Fibroblast of upper back skin (primary cell): ENCODE results near the gene ZBTB47.

ENCODE experiments used
- DNase-seq: peaks from one replicate; pipeline ENCODE4 v3.0.0-alpha.2; 2013

Gene ZBTB47

DNA sequence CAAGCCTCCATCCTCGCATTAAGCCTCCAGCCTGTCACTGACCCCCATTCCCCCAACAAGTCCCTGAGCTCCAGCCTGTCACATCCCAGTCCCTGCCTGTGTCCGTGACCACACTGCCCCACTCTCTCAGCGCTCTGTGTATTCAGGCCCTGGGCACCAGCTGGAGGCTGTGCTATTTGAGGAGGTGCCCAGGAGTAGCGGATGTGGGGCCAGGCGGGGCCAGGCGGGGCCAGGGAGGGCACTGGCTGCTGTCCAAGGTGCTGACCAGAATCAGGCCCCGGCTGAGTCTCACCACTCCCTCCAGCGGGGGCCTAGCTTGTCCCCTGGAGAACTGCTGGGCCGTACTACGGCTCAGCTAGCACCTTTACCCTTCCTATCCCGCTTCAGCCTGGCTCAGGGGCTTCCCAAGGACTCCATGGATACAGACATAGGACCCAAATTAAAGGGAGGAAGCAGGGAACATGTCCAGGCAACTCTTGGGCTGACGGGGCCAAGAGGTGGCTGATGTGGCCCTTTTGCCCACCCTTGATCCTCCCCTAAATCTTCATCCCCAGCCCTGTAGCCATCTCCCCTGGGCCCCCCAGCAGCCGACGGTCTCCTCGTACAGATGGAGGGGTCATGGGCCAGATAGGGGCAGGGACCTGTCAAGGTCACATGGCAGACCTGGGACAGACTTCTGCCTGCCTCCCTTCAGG lies 48.0 kb downstream of the ZBTB47 start:
- peak; percentile 18 for DNase-seq

DNA sequence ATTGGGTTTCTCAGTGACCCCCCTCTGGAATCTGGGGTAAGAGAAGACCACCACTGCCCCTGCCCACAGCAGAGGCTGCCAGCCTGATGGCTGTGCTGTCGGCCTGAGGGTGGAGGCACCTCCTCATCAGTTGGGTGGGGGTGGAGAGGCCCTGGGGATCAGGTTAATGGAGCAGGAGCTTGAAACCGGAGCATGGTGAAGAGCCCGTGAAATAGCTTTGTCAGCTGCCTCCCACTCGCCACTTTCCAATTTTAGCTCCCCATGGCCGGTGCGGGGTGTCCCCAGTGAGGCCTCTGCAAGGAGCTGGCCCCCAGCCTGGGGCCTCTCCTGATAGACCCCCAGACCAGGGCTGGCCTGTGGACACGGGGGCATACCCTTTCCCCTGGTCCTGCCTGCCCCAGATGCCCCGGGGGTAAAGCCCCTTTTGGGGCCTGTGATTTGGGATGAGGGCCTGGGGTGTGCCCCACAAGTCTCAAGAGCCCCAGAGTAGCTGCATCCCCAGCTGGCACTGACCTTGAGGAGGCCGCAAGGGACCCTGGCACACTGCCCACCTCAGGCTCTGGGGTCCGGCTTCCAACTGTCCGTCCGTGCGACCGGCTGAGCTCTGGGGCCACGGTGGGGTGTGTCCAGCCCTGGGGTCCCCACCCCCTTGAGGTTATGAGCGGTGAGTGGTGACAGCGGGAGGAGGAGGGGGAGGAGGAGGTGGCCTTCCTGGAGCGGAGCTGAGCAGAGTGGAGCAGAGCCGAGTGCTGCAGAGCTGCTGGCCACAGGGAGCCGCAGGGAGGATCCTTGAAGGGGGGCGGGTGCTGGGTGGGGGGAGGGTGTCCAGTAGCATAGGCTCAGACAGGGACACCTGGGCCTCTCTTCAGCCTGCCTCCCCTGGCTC lies 48.8 kb downstream of the ZBTB47 start, which contains the start of gene HHATL:
HHATL (minus strand) TSS at position 733 of the 886 bp plus-strand sequence. CDS start 1,972 bp downstream, outside the sequence.
- no peak for DNase-seq

DNA sequence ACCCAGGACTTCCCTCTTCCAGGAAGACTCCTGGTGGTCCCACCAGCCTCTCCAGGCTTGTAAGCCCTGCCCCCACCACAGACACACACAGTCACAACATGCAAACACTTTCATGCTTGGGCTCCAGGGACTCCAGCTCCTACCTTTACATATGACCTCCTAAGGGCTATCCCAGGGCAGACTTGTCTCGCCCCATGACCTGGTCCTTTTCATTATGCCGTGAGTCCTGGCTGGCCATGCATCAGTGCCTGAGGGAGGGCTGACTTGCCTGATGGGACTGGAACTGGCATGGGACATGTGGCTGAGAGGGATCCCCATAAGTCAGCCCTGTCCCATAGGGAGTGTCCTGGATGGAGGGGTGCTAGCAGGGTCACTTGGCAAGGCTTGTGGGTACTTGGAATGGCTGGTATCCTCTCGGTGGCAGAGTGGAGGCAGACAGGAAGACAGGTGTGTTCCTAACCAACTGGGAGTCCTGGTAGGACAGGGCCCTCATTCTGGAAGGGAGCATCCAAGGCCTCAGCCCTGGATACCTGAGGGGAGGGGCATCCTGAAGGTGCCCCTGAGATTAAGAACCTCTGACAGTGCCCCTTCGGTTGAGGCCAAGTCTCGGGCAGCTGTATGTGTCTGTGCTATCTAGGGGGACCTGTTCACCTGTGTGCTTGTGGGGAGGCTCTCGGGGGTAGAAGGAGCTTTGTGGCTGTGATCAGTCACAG lies 49.6 kb downstream of the ZBTB47 start:
- DNase-seq = no peak

DNA sequence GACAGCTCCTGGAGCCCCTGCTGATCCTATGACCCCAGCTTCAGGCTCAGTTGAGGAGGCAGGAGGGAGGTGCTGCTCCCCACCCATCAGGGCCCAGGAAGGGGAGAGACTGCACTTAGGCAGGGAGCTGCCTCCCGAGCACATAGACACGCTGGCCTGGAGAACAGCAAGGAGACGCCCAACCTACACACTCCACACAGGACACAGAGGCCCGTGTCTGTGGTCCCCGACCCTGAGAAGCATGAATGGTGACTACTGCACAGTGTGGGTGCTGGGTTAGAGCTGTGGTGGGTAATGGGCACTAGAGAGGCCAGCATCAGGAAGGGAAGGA lies 50.2 kb downstream of the ZBTB47 start:
- no peak for DNase-seq

DNA sequence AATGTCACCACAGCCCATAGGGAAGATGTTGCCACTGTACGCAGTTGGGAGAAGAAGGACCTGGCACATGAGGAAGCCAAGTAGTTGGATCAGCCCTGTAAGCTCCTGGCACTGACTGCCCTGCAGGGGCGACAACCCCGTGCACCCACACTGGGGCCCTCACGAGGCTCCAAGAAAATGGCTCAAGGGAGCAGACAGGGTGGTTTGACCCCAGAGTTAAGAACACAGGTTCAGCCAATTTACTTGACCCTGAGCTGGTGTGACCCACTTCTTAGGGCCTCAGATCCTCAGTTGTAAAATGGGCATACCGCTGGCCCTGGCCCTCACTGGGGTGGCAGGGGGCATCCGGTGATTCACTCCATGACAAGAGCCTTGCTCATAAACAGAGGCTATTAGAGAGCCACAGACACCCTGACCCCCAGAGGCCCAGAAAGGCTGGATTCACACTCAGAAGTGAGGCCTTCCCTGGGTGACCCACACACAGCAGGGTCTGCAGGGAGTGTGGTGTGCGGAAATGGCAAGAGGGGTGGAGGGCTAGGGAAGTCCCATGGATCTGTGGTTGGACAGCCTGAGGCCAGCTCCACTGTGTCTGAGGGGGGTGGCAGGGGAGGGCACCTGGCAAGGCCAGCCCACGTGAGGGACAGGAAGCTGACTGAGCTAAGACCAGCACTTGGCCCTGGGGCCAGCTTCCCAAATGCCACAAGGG lies 50.8 kb downstream of the ZBTB47 start:
- no peak for DNase-seq

DNA sequence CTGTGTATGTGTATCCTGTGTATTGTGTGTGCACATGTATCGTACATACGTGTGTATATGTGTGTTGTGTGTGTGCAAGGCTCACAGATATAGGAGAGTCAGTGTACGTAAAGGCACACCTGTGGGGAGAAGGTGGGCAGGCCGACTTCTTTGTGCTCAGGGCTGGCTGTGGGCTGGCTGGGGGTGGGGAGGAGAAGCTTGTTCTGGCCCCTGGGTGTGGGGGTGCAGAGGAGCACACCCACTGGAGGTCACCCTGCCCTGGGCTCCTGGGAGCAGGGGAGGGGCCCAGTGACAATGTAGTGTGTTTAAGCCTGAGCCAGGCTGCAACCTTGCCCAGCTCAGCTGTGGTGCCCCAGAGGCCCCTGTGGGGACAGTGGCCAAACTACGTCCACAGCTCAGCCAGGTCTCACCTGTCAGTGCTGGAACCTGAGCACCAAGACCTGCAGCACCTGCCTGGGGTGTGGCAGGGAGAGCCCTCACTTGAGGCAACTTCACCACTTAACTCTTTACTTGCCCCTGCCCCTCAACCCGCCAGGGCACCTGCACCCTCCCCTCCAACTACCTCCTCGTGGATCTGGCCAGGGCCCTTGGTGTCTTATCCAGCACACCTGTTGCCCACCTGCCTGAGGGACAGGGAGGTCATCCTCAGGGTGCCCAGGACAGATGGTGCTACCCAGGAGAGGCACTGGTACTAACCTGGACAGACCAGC lies 51.7 kb downstream of the ZBTB47 start:
- no peak for DNase-seq

DNA sequence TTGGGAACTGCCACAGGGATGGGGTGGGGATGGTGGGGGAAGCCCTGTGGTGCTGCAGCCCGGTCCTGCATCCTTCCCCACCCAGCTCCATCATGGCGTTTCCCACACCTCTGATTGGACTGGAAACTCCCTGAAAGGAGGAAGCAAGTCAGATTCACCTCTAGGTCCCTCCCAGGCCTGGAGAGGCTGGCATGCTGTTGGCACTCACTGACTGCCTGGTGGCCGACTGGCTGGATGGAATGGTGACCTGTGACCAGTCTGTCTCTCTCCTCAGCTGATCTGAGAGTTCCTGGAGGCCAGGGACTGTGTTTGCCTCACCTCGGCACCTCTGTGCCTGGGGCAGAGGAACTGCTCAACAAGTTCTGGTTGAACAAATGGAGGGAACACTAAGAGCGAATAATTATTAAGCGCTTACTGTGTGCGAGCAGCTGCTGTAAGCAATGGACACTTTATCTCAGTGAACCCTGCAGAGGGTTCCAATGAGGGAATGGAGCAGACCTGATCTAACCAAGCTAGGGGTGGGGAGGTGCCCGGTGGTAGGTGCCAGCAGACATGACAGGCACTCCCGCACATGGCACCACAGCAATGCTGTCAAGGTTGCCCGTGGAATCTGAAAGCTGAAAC lies 52.6 kb downstream of the ZBTB47 start:
- no peak for DNase-seq

DNA sequence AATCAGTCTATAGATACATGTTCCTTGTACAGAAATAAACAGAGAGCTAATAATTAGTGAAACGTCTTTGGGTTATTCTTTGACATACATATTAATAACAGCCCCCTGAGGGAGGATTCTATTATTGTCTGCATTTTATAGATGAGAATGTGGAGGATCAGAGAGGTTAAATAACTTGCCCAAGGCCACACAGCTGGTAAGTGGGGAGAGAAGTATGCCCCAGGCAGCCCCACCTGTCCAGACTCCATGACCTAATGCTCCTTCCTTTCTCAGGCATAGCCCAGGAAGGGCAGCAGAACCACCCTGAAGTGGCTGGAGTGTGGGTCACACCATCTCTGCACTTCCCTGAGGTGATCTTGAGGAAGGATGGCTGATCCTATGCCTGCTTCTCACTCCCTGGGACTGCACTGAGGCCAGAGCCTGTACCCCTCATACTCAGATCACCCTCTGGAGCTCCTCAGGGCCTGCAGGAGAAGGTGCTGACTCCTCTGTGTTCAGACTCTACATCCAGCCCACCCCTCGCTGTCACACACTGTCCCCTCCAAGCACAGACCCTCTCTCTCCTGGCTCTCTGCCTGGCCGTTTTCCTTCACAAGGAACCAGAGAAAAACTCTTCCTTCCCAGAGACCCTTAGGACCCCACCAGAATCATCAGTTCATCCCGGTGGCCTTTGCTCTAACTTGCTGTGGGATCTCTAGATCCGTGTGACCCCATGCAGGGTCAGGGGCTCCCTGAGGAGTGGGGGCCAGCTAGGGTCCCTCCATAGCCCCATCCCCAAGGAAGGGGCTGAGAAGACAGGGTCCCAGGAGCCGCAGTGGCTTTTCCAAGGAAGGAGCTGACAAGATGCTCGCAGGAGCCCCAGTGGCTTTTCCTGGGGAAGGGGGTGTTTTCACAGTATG lies 53.5 kb downstream of the ZBTB47 start:
- no peak for DNase-seq

DNA sequence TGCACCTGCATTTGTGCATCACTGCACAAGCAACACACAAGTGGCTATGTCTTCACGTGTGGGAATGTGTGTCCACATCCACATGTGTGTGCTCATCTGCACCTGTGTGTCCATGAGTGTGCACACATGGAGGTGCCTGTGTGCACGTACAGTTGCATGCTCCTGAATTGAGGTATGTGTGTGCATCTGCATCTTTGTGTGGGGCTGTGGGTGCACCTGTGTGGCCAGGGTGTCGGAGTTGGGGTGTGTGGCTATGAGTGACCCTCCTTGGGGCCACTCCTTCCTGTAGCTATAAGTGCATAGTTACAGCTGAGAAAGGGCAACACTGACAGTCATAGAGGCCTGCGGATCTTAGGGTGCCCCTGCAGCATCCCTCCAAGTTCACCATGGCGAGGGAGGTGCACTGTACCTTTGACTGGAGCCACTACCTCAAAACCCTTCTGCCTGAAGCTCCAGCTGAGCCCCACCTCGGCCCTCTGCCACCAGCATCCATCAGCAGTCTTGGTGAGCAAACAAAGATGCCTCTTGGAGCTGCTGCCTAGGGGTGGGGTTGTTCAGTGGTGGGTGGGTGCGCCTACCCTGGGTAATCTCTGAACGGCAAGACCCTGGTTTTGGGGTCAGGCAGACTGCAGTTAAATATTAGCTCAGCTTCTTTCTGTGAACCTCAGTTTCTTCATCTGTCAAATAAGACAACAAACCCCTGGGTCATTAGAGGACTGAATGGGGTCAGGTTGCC lies 54.3 kb downstream of the ZBTB47 start:
- no peak for DNase-seq

DNA sequence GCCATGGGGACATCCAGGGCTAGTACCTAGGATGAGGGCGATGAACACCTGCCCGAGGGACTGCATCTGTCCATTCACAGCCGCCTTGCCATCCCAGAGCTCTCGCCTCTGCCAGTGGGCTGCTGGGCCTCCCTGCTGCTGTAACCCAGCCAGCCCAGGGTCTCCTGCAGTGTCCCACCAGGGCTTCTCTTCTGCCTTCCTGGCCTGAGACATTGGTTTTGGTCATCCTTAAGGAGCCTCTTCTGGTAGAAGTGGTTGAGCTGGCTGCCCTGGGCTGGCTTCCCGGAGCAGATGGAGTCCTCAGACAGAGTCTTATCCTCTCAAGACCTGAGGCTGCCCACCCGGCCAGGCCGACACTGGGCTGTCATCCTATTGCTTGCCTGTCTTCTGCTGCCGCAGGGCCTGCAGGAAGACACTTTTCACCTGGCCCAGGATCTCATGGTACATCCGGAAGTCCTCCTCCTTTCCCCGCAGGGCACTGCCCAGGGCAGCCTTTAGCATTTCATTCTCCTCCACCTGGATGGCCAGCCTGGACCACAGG lies 55.2 kb downstream of the ZBTB47 start:
- no peak for DNase-seq

DNA sequence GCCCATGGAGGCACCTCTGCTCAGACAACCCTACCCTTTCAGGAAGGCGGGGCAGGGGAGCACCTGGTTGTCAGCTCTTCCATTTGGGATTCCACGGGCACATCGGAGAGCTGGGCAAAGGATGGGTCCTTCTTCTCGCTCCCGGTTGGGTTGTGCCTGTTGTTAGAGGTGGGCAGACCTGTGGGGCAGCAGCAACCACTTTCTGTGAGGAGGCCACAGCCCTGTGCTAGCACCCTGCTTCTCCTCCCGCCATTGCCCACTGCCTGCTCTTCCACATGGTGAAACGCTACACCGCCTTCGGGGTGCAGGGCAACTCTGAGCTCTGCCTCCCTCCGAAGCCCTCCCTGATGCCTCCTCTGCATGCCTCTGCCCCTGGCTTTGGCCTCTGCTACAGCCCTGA lies 56.1 kb downstream of the ZBTB47 start:
- DNase-seq = no peak

DNA sequence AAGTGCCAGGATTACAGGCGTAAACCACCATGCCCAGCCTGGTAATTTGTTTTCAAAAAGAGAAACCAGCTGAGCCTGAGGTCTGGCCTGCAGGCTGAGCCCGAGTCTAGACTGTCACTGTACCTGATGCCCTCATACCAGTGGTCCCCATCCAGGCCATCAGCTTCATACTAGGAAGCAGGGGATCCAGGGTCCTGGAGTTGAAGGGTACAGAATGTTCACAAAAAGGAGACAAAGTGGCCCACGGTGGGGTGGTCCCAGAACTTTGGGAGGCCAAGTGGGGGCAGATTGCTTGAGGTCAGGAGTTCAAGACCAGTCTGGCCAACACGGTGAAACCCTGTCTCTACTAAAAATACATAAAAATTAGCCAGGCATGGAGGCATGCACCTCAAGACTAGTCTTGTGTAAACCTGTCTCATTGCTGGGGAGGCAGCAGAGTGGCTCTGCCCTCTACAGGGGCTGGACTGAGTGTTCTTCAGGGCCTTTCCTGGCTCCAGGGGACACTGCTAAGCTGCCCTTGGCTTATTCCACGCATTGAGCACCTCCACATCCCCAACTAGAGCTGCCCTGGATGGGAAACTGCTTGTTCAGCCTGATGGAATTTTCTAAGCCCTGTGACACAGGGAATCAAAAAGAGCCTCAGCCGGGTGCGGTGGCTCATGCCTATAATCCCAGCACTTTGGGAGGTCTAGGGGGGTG lies 57.0 kb downstream of the ZBTB47 start:
- DNase-seq = no peak

DNA sequence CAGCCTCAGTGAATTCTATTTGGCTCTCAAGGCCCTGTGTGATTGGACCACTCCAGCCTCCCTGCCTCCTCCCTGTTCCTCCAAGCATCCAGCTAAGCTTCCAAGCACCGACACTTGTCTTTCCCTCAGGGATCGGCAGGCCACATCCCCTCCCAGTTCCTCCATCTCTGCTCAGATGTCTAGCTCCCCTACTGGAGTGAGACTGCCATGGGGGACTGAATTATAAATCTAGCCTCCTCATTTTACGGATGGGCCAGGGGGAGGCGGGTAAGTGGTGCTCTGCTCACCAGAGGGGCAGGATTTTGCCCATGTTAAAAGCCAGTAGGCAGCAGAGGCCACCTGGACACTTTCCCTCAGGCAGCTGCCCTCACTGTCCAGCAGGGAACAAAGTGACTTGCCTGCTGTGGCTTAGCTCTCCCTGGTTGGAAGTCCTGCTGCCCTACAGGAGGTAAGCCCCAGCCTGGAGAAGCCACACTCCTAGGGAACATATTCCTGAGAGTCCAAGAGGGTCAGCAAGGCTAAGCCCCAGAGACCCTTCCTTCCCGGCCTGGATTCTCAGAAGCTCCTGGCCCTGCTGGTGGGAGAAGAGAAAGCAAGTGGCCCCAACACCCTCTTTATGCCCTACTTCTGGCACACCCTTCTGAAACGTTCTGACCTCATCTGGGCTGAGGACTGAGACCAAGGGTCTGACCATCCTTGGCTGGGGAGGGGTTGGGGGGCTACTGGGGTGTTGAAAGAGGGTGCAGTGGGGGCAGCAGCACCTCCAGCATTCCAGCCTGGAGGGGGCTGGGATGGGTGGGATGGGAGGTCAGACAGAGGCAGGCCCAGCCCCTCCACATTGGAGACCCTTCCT lies 58.2 kb downstream of the ZBTB47 start:
- no peak for DNase-seq

DNA sequence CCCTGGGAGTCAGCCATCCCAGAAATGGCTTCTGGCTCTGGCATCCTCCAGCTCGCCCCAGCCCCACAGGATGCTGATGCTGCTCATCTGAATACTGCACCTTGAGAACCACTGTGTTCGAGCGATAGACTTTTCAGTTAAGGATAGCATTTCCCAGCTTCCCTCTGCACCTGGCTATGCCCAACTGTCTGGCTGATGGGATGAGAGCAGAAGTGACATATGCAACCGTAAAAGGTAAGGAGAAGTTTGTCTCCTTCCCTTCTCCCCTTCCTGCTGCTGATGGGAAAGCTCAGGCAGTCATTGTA lies 58.8 kb downstream of the ZBTB47 start:
- DNase-seq = no peak

DNA sequence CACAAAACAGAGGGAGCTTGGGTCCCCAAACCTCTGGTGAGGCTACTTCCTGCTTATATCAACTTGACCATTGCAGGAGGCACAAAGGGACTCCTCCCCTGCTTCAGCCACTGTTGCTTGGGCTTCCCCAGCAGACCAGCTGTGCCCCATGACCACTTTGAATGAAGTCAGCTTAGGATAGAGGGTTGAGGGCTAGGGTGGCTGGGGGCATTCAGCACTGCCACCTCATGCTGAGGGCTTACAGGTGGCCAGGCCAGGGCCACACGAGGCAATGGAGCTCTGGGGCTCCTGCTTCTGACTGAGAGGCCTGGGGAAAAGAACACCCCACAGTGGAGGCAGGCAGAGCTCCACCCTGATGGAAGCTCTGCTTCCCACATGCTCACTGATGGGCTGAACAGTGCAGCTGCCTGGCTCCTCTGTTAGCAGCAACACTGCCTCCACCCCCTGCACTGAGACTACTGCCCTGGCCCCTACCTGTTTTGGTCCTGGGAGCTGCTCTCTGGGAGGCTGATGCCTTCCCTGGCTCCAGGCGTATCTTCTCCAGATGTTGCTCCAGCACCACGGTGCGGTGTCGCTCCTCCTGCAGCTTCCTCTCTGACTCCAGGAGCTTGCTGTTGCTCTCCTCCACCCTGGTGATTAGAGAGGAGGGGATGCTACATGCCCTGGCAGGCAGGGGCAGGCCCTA lies 59.3 kb downstream of the ZBTB47 start:
- no peak for DNase-seq

DNA sequence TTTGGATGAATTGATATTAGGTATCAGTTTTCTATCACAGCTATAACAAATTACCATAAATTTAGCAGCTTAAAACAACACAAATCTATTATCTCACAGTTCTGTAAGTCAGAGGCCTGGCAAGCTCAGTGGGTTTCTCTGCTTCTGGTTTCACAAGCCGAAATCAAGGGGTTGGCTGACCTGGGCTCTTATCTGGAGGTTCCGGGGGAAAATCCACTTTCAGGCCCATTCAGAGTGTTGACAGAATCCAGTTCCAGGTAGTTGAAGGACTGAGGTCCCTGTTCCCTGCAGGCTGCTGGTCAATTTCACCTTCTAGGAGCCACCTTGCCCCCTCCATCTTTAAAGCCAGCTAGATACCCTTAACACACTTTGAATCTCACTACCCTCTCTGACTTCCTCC lies 60.2 kb downstream of the ZBTB47 start:
- no peak for DNase-seq

DNA sequence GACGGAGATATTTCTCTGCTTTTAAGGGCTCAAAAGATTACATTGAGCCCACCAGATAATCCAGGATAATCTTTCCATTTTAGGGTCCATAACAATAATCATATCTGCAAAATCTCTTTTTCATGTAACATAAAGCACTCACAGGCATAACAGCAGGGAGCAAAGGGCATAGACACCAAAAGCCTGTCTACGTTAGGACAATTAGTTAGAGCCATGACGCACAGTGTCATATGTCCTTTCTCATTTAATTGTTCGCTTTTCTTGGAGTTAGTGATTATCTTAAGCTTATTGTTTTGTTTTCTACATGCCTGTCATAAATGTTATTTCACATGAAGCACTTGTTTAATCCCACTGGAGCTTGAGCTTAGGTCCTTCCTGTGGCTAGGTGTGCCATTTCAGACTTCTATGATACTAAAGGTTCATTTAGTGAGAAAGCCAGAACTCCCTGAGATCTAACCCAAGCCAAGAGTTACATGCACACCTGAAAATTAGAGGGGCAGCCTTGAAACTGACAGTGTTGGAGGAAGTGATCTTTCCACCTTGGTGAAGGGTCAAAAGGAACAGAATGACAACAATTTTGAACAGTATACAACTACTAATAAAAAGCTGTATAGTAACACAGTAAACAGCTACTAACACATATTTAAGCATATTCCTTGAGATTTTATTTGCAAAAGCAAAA lies 60.8 kb downstream of the ZBTB47 start:
- no peak for DNase-seq
